ENCODE data around the gene RNU5B-1.

RNU5B-1 gene

DNA sequence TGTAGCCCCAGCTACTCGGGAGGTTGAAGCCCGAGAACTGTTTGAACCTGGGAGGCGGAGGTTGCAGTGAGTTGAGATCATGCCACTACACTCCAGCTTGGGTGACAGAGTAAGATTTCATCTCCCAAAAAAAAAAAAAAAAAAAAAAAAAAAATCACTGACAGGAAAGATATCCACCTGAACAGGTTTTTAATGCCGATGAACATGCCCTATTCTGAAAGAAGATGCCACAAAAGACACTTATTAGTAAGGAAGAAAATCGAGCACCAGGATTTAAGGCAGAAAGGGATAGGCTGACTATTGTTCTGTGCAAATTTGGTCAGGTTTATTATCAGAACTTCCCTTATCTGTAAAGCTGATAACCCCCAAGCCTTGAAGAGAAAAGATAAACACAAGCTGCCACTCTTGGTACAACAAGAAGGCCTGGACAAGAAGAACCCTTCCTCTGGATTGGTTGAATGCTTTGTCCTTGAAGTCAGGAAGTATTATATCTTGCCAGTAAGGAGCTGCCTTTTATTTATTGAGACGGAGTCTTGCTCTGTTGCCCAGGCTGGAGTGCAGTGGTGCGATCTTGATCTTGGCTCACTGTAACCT is 15.1 kb upstream of the RNU5B-1 start:
- DNase-seq = no peak

GRCh38 chr15:65290228-65290627 is 14.2 kb upstream of the RNU5B-1 start:
- DNase-seq = no peak

DNA sequence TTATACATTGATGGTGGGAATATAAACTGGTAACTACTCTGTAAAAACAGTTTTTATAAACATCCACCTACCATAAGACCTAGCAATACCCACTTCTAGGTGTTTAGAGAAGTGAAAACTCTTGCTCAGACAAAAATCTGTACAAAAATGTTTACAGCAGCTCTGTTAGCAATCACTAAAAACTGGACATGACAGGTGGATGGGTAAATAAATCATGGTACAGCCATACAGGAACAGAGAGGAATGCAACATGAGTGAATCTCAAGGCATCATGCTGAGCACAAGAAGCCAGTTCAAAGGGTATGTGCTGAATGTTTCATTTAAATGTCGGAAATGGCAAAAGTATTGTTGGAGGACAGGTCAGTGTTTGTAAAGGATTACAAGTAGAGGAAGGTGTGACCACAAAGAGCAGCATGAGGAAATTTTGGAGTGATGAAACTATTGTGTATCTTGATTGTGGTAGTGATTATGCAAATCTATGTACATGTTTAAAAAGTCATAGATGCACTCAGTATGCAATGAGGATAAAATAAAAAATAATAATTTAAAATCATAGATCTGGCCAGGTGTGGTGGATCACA is 11.4 kb upstream of the RNU5B-1 start:
- DNase-seq = no peak

DNA sequence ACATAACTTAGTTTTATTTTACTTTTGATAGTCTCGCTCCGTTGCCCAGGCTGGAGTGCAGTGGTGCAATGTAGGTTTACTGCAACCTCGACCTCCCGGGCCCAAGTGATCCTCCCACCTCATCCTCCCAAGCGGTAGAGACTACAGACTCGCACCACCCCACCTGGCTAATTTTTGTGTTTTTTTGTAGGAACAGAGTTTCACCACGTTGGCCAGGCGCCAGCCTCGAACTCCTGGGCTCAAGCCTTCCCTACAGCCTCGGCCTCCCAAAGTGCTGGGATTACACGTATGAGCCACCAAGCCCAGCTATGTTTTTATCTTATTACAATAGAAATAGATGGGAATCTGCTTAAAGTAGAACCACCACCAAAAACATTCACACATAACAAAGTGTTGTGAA is 5.7 kb upstream of the RNU5B-1 start:
- DNase-seq = no peak

- DNase-seq = no peak
These were observed 3.5 kb upstream of the RNU5B-1 start for GRCh38 chr15:65300924-65301441.

GRCh38 chr15:65302061-65302460 is 2.4 kb upstream of the RNU5B-1 start:
- DNase-seq = no peak

DNA sequence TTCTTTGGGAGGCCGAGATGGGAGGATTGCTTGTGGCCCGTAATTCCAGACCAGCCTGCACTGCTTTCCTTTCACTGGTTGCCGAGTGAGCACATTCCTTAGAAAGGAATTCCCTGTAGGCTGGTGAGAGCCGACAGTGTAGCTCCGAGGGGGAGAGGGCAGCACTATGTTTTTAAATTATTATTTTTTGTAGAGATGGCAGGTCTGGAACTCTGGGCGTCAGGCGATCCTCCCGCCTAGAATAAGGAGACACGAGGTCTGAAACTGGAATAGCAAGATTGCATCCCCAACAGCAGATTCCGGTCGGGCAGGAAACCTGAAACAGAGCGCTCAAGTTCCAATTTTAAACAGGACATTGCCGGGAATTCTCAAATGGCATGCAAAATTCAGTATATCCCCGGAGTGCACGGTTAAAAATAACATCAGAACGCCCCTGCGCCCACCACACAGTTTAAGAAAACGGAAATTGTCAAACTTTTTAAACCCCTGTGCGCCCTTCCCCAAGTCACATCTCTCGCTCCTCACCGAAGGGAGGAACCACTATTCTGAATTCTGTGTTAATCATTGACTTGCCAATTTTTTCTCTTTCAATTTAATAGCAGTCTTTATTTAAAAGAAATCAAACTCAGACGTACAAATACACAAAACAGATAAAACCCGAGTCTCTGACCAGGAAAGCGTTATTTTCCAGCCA is 643 bp upstream of the RNU5B-1 start:
- DNase-seq = no peak

GRCh38 chr15:65305150-65305758 is 777 bp downstream of the RNU5B-1 start:
- no peak for DNase-seq

GRCh38 chr15:65305776-65306175 is 1.3 kb downstream of the RNU5B-1 start:
- no peak for DNase-seq

- DNase-seq = no peak
These were observed 2.1 kb downstream of the RNU5B-1 start for GRCh38 chr15:65306551-65306950.

DNA sequence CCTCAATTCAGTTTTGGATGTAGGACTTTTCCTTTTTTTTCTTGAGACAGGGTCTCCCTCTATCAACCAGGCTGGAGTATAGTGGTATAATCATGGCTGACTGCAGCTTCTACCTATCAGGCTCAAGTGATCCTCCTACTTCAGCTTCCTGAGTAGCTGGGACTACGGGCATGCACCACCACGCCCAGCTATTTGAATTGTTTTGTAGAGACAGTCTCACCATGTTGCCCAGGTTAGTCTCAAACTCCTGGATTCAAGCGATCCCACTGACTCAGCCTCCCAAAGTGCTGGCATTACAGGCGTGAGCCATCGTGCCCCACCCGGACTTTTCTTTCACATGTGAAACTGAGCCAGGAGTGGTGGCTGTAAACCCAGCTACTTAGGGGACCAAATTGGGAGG is 3.5 kb downstream of the RNU5B-1 start:
- DNase-seq = no peak

GRCh38 chr15:65309882-65310418 is 5.5 kb downstream of the RNU5B-1 start:
- DNase-seq = no peak

DNA sequence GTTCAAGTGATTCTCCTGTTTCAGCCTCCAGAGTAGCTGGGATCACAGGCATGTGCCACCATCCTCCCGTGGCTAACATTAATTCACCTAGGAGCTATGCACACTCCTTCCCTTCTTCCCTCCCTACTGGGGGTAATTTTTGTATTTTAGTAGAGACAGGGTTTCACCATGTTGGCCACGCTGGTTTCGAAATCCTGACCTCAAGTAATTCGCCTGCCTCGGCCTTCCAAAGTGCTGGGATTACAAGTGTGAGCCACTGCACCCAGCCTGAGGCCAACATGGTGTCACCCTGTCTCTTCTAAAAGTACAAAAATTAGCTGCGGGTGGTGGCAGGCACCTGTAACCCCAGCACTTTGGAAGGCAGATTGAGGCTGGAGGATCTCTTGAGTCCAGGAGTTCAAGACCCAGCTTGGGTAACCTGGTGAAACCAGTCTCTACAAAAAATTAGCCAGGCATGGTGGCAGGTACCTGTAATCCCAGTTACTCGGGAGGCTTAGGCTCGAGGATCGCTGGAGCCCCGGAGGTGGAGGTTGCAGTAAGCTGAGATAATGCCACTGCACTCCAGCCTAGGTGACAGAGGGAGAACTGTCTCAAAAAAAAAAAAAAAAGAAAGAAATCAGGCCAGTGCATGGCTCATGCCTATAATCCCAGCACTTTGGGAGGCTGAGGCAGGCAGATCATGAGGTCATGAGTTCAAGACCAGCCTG is 6.1 kb downstream of the RNU5B-1 start:
- DNase-seq = no peak

DNA sequence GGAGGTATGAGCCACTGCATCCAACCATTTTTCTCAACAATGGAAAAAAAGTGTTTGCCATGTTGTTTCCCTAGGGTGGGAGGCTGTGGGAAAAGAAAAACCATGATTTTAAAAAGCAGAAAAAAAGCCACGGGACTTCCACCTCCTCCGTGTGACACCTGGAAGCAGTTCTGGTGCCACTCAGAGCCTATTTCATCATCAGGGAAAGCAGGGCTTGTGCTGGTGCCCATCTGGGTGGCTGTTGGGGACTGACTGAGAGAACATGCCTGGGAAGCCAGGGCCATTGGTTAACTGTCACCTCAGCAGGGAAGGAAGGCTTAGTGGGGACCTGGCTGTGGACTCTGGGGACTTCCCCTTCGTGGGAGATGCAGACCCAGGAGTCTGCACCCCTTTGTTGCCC is 7.3 kb downstream of the RNU5B-1 start:
- DNase-seq = no peak

DNA sequence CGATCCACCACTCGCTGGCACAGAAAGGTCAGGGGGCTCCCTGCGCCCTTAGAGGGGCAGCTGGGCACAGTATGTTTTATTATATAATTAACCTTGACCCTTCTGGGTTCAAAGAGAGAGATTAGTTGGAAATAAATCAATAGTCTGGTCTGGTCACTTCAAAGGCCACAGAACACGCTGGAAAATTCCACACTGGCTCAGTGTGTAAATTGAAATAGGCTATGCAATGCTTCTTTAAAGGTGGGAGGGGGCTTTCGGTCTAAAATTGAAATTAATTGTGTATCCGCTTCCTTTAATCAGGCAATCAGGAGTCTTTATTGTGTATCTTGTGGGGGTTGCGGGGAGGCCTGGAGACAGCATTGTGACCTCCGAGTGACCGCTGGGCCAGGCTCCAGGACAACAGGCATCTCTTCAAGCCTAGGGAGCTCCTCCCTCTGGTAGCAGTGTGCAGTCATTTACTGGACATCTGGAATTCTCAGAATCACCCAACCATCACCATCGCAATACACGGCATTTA is 8.0 kb downstream of the RNU5B-1 start:
- no peak for DNase-seq

- DNase-seq = no peak
These were observed 14.4 kb downstream of the RNU5B-1 start for GRCh38 chr15:65318870-65319356.

DNA sequence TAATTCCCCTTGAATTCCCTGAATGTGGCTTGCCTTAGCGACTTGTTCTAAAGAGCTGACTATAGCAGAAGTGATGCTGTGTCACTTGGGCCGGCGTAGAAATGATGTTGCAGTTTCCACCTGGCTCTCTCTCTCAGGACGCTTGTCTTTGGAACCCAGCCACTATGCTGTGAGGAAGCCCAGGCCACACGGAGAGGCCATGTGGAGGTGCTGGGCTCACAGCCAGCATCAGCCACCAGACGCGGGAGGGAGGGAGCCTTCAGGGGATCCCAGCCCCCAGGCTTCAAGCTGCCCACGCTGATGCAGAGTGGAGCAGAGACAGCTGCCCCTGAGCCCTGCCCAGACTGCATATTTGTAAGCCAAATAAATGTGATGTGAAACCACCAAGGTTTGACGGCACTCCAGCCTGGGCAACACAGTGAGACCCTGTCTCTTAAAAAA is 18.6 kb downstream of the RNU5B-1 start:
- no peak for DNase-seq

GRCh38 chr15:65326117-65326526 is 21.6 kb downstream of the RNU5B-1 start:
- DNase-seq = no peak

GRCh38 chr15:65326818-65327217 is 22.3 kb downstream of the RNU5B-1 start:
- no peak for DNase-seq

- DNase-seq = no peak
These were observed 23.3 kb downstream of the RNU5B-1 start for GRCh38 chr15:65327651-65328393.

GRCh38 chr15:65328506-65329287 is 24.2 kb downstream of the RNU5B-1 start:
- DNase-seq = no peak

Data from activated gamma-delta T cell (primary cell).